Fibroblast of mammary gland (primary cell): ENCODE measurements around the gene ADGB.
"Not testable (repeated sequence)": the region's sequence is repeated elsewhere in the genome, so short reads cannot be mapped to it uniquely, and the experiment has no call there.

ENCODE experiments used
- DNase-seq: peaks from one replicate; pipeline ENCODE4 v3.0.0-alpha.2; 2010; ENCODE audit warnings: low read depth
- H3K4me3 ChIP-seq: 2 replicates; pipeline ENCODE4 v1.5.1; 2011; ENCODE audit warnings: low read depth, mild to moderate bottlenecking, low read length, moderate library complexity; ENCODE audit not compliant: control insufficient read depth
- CTCF ChIP-seq: conservative IDR thresholded peaks from 2 replicates; pipeline ENCODE4 v1.5.1; 2011; ENCODE audit warnings: low read depth, low read length, inconsistent platforms; ENCODE audit not compliant: control insufficient read depth, insufficient read depth

ADGB gene

DNA sequence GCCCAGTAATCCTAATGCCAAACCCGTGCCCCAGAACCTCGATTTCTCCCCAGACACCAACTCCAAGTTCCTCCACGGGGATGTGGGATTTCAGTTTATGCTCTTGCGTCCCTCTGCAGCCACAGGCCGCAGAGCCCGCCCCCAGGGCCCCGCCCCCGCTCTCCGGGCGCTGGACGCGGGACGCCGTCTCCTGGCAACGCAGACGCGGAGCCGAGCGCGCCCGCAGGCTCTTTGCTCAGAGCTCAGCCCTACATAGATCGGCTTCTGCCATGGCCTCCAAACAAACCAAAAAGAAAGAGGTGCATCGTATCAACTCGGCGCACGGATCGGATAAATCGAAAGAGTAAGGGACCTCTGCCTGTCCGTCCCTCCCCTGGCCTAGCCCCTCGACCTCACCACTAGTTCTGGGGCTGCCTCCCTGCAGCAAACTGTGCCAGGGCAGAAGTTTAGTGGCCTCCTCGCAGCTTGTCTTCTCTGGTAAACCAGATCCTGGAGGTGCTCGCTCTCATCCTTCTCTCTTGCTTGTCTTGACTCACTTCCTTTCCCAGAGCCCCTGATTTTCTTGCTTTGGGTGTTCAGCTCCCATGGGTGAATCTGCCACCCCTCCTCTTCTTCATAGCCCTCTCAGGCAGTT is at the start of gene ADGB:
Gene ADGB, plus strand, starts transcription at position 201 of the 634 bp plus-strand sequence. Its CDS starts 69 bp downstream, at position 270.
- TF ChIP-seq CTCF, result no peak
- peak; percentile 42 for DNase-seq

GRCh38 chr6:146550911-146551310 is 47.9 kb upstream of the ADGB start:
- no peak overlapping the region for H3K4me3 ChIP-seq
- peak; percentile 72 for DNase-seq
- no peak for TF ChIP-seq CTCF

More for the DNA sequence above, at the start of gene ADGB:
- peak within 1 kb of the TSS; percentile 49 for H3K4me3 ChIP-seq

- TF ChIP-seq CTCF, result no peak
- DNase-seq, result peak; percentile 11
- no peak overlapping the region for H3K4me3 ChIP-seq
Measured at GRCh38 chr6:146551545-146551944, 47.2 kb upstream of the ADGB start.

GRCh38 chr6:146553377-146554135 is 45.2 kb upstream of the ADGB start:
- H3K4me3 ChIP-seq, result no peak overlapping the region
- DNase-seq, result no peak
- no peak for TF ChIP-seq CTCF

DNA sequence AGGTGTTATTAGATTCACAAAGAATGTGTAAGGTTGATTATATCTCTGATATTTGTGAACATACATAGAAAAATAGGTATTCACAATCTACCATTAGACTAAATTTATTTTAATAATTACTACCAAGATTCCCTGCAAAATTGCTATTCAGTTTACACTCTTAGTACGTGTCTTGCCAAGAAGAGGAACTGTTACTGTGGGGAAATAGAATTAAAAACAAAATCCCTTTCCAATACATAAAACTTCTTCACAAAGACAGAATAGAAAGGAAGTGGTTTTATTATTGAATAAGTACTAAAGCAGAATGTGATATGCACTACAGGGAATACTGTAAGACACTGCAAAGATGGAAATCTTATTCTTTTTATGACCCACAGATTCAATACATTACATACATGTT is 38.2 kb upstream of the ADGB start:
- DNase-seq, result no peak
- no peak for TF ChIP-seq CTCF
- H3K4me3 ChIP-seq, result no peak overlapping the region

DNA sequence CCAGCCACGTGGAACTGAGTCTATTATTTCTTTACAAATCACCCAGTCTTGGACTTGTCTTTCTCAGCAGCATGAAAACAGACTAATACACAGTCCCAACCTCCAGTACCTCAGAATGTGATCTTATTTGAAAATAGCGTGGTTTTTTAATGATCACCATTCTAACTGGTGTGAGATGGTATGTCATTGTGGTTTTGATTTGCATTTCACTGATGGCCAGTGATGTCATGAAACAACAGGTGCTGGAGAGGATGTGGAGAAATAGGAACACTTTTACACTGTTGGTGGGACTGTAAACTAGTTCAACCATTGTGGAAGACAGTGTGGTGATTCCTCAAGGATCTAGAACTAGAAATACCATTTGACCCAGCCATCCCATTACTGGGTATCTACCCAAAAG is 32.1 kb upstream of the ADGB start:
- H3K4me3 ChIP-seq, DNase-seq: not testable (repeated sequence)

DNA sequence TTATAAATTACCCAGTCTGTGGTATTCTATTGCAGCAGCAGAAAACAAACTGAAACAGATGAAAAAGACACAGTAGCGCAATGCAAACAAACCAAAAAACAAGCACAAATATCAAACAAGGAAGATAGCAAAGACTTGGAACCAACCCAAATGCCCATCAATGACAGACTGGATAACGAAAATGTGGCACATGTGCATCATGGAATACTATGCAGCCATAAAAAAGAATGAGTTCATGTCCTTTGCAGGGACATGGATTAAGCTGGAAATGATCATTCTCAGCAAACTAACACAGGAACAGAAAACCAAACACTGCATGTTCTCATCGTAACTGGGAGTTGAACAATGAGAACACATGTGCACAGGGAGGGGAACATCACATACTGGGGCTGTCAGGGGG is 30.2 kb upstream of the ADGB start:
- not testable (repeated sequence) for DNase-seq, H3K4me3 ChIP-seq
